ENCODE measurements around the gene VSIG8.
"Not testable (repeated sequence)": the region's sequence is repeated elsewhere in the genome, so short reads cannot be mapped to it uniquely, and the experiment has no call there.

VSIG8 gene

DNA sequence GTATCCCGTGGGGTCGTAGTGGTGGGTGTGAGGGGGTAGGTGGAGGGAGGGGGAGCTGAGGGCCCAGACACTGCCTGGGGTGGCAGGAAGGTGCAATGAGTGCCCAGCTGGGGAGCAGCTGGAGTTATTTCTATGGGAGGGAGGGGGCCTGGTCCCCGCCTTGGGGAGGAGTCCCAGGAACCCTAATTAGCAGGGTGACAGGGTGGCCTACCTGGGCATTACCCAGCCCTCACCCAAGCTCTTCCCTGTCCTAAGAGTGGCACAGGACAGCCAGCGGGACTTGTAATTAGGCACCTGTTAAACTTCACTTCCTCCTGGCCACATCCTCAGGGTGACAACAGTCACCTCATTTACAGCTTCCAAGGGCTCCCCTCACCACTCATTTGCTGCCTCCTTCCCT, at the start of gene VSIG8:
Gene VSIG8, minus strand, starts transcription at position 101 of the 400 bp plus-strand sequence. CDS start 136 bp downstream, outside the sequence.
- DNase-seq: no peak

GRCh38 chr1:159911326-159912070, 49.0 kb upstream of the VSIG8 start:
- DNase-seq: peak; percentile 42

DNA sequence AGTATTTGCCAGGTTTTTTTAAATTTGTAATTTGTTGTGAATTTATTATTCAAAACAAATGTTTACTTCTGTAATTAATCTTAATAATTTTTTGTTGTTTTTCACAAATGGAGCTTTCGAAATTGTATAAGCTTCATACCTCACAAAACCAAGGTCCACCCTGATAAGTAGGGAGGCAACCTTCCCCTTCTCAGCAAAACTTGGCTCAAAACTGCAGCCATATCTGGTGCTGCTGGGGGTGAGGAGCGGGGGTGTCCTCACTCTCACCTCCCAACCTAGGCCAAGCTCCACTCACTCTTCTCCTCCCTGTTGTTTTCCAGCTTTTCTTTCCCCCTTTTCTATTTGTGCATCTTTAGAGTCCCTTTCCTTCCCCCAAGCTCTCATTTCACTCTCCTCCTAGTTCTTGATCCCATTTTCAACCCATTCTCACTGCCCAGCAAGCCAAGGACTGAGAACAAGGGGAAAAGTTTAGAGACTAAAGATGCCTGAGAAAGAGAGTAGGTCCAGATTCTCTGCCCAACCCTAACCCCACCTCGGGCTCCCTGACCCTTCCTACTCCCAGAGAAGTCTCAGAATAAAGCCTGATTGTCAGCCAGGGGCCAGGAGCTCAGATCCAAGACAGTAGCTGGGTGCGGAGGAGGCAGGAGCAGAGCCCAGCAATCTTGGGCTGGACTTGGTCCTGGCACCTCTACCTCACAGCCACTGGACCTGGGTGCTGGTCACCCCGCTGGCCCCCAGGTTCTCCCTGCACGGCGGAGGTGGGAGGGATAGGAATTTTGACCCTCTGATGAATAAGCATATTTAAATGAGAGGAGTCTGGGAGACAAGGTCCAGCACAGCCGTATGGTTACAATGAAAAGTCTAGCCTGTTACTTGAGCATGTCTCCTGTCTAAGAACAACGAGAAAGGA, 45.8 kb upstream of the VSIG8 start:
- DNase-seq: peak; percentile 70

DNA sequence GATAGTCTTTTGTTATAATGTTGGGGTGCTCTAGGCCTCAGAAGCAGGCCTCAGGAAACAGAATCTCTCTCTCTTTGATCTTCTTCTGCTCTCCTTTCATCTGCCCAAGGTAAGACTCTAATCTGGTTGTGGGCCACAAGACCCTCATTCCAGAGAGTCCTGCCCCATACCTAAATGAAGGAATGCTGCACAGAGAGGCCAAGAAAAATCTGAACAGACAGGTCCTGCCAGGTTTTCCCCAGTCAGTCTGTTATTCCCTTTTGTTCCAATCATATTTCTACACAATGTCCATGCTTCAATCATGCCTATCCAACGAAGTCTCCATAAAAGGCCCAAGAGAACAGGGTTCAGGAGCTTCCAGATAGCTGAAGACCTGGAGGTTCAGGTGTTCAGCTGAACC, 44.5 kb upstream of the VSIG8 start:
- no peak for DNase-seq

DNA sequence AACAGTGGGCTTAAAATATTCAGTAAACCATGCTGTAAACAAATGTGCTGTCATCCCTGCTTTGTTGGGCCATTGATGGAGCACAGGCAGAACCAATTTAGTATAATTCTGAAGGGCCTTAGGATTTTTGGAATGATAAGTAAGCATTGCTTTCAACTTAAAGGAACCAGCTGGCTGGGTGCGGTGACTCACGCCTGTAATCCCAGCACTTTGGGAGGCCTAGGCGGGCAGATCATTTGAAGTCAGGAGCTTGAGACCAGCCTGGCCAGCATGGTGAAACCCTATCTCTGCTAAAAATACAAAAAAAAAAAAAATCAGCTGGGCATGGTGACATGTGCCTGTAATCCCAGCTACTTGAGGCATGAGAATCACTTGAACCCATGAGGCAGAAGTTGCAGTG, 41.6 kb upstream of the VSIG8 start:
- not testable (repeated sequence) for DNase-seq

DNA sequence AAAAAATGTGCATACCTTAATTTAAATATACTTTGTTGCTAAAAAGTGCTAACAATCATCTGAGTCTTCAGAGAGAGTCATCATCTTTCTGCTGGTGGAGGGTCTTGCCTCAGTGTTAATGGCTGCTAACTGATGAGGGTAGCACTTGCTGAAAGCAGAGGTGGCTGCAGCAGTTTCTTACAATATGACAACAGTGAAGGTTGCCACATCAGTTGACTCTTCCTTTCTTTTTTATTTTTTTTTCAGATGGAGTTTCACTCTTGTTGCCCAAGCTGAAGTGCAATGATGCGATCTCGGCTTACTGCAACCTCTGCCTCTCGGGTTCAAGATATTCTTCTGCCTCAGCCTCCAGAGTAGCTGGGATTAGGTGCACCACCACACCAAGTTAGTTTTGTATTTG, 40.1 kb upstream of the VSIG8 start:
- DNase-seq: no peak

DNA sequence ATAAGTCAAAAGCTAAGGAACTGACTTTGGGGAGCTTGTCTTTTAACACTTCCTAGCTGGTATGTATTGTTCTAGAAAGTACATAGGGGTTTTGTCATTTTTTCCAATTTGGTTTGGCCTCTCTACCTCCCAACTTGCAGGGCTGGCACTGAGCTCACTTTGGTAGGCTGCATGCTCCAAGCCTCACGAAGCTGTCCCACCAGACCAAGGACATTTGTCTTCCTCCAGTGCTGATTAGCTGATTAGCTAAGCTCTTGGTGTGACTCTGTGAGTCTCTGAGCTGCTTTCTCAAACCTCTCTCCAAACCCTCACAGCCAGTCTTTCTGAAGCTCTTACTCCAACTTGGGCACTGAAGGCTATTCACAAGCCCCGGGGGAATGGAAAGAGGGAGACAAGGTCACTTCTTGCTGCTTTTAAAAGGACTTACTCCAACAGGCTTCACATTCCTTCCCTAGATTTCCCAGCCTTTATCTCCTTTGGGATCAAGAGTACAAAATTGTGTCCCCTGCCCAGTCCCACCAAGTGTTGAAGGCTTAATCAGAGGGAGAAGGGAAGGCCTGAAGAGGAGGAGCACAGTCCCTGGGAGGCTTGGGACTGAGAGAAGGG, 38.4 kb upstream of the VSIG8 start:
- DNase-seq: no peak

- DNase-seq: peak; percentile 81
Measured at GRCh38 chr1:159900086-159900680, 37.7 kb upstream of the VSIG8 start, which contains the start of gene CFAP45. Gene CFAP45 (minus strand): TSS chr1:159900165. CDS start chr1:159900098, 67 bp downstream.

GRCh38 chr1:159899634-159900033, 37.2 kb upstream of the VSIG8 start:
- DNase-seq: not testable (repeated sequence)

DNA sequence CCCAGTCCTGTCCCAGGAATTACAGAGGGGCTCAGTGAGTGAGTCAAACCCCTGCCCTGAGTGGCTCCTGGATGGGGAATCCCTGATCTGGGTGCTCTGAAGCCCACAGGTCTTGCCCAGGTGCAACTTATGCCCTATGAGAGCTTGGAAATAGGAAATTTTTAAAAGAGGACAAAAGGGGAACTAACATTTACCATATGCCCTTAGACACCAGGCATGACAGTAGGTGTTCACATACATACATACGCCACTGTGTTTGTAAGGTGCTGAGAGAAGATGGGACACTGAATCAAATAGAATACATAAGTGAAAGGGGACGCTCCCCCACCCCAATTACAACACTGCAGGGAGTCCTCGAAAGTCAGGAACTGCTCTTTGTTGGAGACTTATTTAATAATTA, 36.1 kb upstream of the VSIG8 start:
- DNase-seq: no peak

DNA sequence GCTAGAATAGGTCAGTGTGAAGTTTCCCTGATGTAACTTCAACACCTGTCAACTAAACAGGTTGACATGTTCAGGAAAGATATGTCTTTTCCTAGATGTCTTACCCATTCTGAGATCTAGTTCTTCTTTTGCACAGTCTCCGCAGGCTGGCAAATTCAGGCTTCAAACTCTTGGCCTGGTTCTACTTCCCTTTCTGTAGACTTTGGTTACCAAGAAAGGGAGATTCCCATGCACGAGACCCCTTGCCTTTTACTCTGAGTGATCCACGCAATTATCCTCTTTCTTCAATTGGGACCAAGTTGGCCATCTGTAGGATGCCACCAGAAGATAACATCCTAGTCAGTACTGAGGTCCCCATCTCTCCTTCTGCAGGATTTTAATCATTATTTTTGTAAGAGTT, 35.5 kb upstream of the VSIG8 start:
- no peak for DNase-seq

- DNase-seq: no peak
Measured at GRCh38 chr1:159896546-159896930, 34.1 kb upstream of the VSIG8 start.

DNA sequence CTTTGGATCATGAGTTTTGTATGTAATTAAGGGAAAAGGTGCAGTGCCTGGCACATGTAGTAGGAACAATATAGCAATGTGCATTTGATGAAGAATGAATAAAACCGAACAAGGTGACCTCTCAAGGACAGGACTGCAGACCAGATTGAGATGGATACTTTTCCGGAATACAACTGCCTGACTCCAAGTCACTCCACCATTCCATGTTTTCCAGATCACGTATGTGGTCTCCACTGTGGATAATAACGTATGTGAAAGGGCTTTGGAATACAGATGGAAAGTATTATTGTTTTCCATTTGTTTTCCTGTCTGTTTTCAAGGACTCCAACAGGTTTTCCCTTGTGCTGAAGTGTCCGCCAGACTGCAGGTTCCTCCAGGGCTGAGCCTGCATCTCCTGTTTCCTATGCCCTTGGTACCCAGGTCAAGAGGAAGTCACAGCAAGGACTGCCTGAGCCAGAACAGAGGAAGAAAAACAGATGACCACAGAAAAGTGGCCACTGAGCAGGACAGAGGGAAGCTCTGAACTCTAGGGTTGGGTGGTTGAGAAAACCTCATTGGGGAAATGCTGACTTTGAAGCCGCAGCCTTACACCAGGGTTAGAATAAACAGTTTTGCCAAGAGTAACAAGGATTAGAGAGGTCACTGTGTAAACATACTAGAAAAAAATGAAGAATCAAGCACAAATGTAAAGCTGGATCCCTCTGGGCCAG, 33.5 kb upstream of the VSIG8 start:
- no peak for DNase-seq

GRCh38 chr1:159895286-159895685, 32.8 kb upstream of the VSIG8 start:
- no peak for DNase-seq

DNA sequence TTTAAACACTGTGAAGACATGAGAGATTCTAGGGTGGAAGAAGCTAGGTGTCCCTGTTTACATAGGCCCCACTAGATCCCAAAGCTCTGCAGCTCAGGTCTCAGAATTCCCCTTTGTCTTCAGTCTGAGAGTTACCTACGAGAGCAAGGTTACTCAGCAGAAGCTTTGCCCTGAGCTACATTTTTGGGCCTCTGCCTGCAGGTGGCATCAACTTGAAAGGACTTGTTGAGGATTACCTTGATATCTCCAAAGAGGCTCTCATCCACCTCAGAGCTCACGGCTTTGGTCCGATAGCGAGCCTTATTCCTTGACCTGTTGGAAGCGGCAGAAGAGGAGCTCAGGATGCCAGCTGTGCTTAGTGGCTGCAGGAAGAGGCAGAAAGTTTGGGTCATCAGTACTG, 30.5 kb upstream of the VSIG8 start:
- DNase-seq: no peak

- peak; percentile 91 for DNase-seq
Measured at GRCh38 chr1:159891275-159892157, 29.1 kb upstream of the VSIG8 start.

DNA sequence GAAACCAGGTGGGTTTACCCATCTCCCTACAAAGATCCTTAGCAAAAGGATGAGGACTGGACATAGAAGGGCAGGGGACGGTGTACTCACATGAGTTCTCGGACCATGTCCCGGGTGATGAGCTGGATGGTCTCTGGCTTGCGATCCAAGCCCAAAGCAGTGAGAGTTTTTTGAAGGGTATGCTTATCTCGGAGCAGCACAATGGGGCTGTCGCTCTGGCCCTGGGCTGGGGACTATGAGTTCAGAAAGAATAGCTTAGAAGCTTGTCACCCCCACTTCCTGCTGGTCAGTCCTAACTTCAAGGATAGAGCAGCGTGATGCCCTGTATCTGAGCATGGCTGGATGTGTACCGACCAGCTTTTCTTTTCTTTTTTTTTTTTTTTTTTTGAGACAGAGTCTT, 27.9 kb upstream of the VSIG8 start:
- no peak for DNase-seq

- peak; percentile 43 for DNase-seq
Measured at GRCh38 chr1:159889821-159890252, 27.4 kb upstream of the VSIG8 start.

DNA sequence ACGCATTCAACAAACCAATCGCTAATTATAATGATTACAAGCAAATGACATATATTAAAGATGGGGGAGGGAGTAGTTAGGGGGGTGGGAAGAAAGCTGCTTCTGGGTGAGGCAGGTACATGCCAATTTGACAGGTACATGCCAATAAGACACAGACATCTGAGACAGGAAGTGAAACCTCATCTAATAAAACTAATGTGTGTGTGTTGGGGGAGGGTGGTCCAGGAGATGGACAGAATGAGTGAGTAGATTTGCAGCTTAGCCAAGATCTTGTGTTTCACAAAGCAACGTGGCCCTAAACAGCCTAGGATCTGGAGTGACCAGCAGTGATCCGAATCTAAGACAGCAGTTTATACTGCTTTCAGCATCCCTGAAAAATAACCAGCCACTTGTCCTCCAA, 26.7 kb upstream of the VSIG8 start:
- DNase-seq: no peak

GRCh38 chr1:159884296-159884695, 21.8 kb upstream of the VSIG8 start:
- no peak for DNase-seq

- DNase-seq: no peak
Measured at GRCh38 chr1:159883134-159883533, 20.7 kb upstream of the VSIG8 start.

DNA sequence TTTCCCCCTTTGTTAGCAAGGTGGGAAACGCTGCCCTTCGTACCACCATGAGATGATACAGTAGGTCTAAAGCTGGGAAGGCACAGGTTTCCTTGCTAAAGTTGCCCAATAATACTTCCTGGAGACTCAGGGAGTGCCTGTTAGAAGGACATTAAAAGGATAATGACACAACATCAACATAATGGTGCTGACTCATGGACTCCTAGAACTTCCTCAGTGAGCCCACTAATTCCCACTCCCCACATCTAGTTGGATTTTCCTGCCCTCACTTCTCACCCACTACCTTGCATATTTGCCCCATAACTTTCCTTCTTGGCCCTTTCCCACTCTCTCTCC, 20.0 kb upstream of the VSIG8 start:
- no peak for DNase-seq
